Fibroblast of skin of left biceps (primary cell): ENCODE results near the gene HIPK4.
"Not testable (repeated sequence)": the region's sequence is repeated elsewhere in the genome, so short reads cannot be mapped to it uniquely, and the experiment has no call there.

Source experiments
- DNase-seq, 2 experiments: peaks; one replicate each; pipeline ENCODE4 v3.0.0-alpha.2; 2013; ENCODE audit warnings: low read depth in 2 of 2

Gene HIPK4

DNA sequence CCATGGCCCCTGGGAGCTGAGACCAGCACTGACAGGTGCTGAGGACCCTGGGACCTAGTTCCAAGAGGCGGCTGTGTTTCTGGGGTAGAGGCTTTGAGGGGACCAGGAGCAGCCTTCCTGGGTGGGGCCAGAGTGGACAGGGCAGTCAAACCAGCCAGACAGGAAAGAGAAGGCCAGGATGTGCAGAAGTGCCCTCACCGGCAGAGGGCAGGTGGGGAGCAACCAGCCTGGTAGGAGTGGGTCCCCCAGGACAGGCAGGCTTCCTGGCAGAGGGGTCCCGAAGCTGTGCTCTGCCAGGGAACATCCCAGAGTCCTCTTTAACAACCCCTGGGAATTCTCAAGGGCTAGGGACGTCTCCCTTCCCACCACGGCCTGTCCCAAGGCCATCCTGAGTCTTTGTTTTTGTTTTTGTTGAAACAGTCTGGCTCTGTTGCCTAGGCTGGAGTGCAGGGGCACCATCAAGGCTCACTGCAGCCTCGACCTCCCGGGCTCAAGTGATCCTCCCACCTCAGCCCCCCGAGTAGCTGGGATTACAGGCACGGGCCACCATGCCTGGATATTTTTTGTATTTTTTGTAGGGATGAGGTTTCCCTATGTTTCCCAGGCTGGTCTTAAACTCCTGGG, 3.0 kb upstream of the HIPK4 start:
- no peak for DNase-seq

GRCh38 chr19:40392123-40392522, 2.1 kb upstream of the HIPK4 start:
- no peak for DNase-seq

DNA sequence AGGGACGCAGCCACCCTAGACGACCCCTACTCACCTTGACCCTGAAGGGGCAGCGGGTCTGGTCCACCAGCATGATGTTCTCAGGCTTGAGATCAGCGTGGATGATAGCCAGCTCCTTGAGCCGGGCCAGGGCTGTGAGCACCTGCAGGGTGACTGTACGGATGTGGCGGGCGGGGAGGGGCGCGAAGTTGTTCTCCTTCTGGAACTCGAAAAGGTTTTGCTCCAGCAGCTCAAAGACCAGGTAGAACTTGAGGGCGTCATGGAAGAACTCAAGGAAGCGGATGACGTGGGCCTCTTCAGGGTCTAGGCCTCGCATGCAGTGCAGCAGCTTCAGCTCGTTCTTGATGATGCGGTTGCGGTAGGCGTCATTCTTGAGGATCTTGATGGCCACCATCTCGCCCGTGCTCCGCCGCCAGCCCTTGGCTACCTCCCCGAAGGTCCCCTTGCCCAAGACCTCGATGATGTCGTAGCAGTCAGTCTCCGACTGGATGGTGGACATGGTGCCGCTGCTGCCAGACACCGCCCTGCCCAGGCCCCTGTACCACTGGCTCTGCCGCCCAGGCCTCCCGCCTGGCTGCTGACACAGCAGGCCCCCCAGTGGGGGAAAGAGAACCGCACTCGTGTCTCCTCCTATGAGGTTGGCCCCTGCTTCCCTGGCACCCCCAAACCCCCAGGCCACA, 437 bp downstream of the HIPK4 start:
- DNase-seq, result no peak

- no peak for DNase-seq
Measured at GRCh38 chr19:40388481-40388880, 1.5 kb downstream of the HIPK4 start.

GRCh38 chr19:40387155-40387554, 2.8 kb downstream of the HIPK4 start:
- no peak for DNase-seq

- DNase-seq, result no peak
Measured at GRCh38 chr19:40383668-40384248, 6.2 kb downstream of the HIPK4 start.

DNA sequence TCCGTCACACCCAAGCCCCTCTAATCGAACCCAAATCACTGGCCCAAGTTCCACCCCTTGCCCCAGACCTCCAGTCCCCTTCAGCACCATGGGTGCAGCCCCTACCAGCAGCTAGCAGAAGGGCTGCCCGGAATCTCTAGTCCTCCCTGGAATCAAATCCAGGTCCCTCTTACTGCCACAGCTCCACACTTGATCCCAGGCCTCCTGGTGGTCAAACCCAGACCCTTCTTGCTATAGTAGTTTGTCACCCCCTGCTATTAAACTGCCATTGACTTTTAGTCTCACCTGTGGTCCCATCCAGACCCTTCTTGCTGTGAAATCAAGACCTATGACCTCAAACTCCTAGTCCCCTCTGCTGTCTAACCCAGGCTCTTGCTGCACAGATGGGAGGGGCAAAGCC, 8.7 kb downstream of the HIPK4 start:
- no peak for DNase-seq

- no peak for DNase-seq
Measured at GRCh38 chr19:40380199-40381037, 9.6 kb downstream of the HIPK4 start.

- no peak for DNase-seq
Measured at GRCh38 chr19:40379446-40380198, 10.4 kb downstream of the HIPK4 start.

DNA sequence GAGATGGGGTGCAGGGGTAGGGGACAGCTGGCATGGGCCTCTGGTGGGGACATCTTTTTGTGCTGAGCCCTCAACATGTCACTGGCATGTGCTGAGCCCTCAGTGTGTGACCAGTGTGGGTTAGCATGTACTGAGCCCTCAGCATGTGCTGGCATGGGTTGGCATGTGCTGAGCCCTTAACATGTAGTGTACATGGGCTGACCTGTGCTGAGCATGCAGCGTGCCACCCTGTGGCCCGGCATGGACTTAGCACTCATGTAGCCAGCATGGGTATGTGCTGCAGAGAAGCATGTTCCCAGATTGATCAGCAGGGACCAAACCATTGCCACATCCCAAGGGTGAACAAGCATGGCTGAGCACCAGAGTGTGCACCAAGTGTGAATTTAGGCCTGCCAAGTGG, 11.5 kb downstream of the HIPK4 start:
- no peak for DNase-seq

GRCh38 chr19:40377876-40378385, 12.1 kb downstream of the HIPK4 start:
- no peak for DNase-seq

- no peak for DNase-seq
Measured at GRCh38 chr19:40376286-40376862, 13.6 kb downstream of the HIPK4 start.

GRCh38 chr19:40374084-40374483, 15.9 kb downstream of the HIPK4 start:
- no peak for DNase-seq

DNA sequence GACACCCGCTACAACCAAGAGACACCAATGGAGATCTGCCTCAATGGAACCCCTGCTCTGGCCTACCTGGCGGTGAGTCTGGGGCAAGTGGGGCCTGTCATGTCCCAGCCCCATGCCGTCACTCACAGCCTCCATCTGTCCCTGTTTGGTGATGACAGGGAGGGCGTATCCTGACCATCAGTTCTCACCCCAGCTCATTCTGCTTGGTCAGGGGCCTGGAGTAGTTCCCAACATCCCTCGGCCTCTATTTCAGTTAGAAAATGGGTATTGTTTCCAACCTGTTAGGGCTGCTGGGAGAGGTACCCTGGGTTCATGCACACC, 18.2 kb downstream of the HIPK4 start:
- DNase-seq, result no peak

GRCh38 chr19:40370997-40371801, 18.8 kb downstream of the HIPK4 start:
- DNase-seq, result no peak

- not testable (repeated sequence) for DNase-seq
Measured at GRCh38 chr19:40370253-40370652, 19.7 kb downstream of the HIPK4 start.

DNA sequence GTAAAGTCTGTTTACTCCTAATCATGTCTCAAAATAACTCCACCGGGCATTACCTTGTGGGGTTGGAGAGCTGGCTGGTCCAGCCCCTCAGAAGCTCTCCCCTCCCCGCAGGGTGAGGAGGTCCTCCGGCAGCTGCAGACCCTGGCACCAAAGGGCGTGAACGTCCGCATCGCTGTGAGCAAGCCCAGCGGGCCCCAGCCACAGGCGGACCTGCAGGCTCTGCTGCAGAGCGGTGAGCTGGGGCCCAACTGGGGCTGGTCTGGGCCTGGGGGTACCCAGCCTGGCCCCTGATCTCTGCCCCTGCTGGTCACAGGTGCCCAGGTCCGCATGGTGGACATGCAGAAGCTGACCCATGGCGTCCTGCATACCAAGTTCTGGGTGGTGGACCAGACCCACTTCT, 20.2 kb downstream of the HIPK4 start:
- DNase-seq, result no peak

GRCh38 chr19:40367577-40368434, 22.2 kb downstream of the HIPK4 start:
- no peak for DNase-seq
